KMS-11 (cell line): ENCODE measurements around the gene GADD45B.
"Not testable (repeated sequence)": the region's sequence is repeated elsewhere in the genome, so short reads cannot be mapped to it uniquely, and the experiment has no call there.

Experiments
- H2AFZ ChIP-seq: fragments of 200-600 bp; sonication (generic); 2 replicates; pipeline ENCODE4 v1.6.1; 2016; ENCODE audit warnings: antibody characterized with exemption, mixed run types, low read depth
- H3K27ac ChIP-seq: fragments of 200-600 bp; sonication (generic); 2 replicates; pipeline ENCODE4 v1.6.1; 2016; ENCODE audit warnings: mild to moderate bottlenecking, mixed run types
- H3K27me3 ChIP-seq: fragments of 200-600 bp; sonication (generic); 2 replicates; pipeline ENCODE4 v1.6.1; 2017; ENCODE audit warnings: mild to moderate bottlenecking, low read depth, mixed run types, moderate library complexity; ENCODE audit not compliant: insufficient read depth
- H3K36me3 ChIP-seq: fragments of 200-600 bp; sonication (generic); 2 replicates; pipeline ENCODE4 v1.6.1; 2017; ENCODE audit warnings: mild to moderate bottlenecking, mixed run types; ENCODE audit not compliant: insufficient read depth
- H3K4me1 ChIP-seq: fragments of 200-600 bp; sonication (generic); 2 replicates; pipeline ENCODE4 v1.6.1; 2016; ENCODE audit warnings: mild to moderate bottlenecking, low read depth, mixed run types; ENCODE audit not compliant: poor library complexity, severe bottlenecking
- H3K4me2 ChIP-seq: fragments of 200-600 bp; sonication (generic); 2 replicates; pipeline ENCODE4 v1.7.0; 2016; ENCODE audit warnings: mild to moderate bottlenecking, mixed run types
- H3K4me3 ChIP-seq: fragments of 200-600 bp; sonication (generic); IDR thresholded peaks from 2 replicates; pipeline ENCODE4 v1.6.1; 2017; ENCODE audit warnings: low read depth, low read length, mixed read lengths; ENCODE audit not compliant: insufficient read depth
- H3K79me2 ChIP-seq: fragments of 200-600 bp; sonication (generic); 2 replicates; pipeline ENCODE4 v1.6.1; 2016; ENCODE audit warnings: low read depth, mixed run types; ENCODE audit not compliant: insufficient read depth
- H3K9ac ChIP-seq: fragments of 200-600 bp; sonication (generic); 2 replicates; pipeline ENCODE4 v1.6.1; 2016; ENCODE audit warnings: mild to moderate bottlenecking, mixed run types
- H4K20me1 ChIP-seq: fragments of 200-600 bp; sonication (generic); 2 replicates; pipeline ENCODE4 v1.6.1; 2016; ENCODE audit warnings: mild to moderate bottlenecking, mixed run types; ENCODE audit not compliant: insufficient read depth
- TF ChIP-seq, protein P1 (sequence below): fragments of 200-600 bp; sonication (generic); conservative IDR thresholded peaks from 2 replicates; pipeline ENCODE4 v1.6.1; 2017; ENCODE audit warnings: low read depth, mild to moderate bottlenecking, antibody characterized with exemption, low read length, moderate library complexity, mixed read lengths

Gene GADD45B

GRCh38 chr19:2500156-2500555 lies 24.2 kb downstream of the GADD45B start:
- TF ChIP-seq, protein P1, sequence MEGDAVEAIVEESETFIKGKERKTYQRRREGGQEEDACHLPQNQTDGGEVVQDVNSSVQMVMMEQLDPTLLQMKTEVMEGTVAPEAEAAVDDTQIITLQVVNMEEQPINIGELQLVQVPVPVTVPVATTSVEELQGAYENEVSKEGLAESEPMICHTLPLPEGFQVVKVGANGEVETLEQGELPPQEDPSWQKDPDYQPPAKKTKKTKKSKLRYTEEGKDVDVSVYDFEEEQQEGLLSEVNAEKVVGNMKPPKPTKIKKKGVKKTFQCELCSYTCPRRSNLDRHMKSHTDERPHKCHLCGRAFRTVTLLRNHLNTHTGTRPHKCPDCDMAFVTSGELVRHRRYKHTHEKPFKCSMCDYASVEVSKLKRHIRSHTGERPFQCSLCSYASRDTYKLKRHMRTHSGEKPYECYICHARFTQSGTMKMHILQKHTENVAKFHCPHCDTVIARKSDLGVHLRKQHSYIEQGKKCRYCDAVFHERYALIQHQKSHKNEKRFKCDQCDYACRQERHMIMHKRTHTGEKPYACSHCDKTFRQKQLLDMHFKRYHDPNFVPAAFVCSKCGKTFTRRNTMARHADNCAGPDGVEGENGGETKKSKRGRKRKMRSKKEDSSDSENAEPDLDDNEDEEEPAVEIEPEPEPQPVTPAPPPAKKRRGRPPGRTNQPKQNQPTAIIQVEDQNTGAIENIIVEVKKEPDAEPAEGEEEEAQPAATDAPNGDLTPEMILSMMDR: no peak
- Histone ChIP-seq H3K79me2 (no peaks in the 10 kb centered on the region), H3K4me1 (peaks cover 13% of the 10 kb centered on the region), H3K4me3 (no peak overlapping the region), H3K4me2 (no peak overlapping the region), H3K27ac (no peak overlapping the region), H2AFZ (no peak overlapping the region), H4K20me1 (no peaks in the 10 kb centered on the region), H3K36me3 (no peaks in the 10 kb centered on the region), H3K27me3 (no peaks in the 10 kb centered on the region), H3K9ac (no peak overlapping the region)

DNA sequence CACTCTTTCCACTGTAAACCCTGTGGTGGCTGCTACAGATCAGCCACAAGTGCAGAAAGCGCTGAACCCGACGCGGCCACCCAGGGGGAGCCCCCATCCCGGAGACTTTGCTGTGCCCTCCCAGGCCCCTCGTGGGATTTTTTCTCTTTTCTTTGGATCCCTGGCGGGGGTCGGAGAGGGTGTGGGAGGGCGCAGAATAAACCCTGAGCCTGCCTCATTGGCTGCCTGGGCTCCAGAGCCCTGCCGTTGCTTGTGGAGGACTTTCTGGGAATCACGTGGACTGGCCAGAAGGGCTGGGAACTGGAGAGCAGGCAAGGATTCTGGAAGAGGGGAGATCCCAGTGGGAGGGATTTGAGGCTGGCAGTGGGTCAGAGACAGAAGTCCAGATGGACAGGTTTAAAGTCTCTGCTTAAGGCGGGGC lies 24.9 kb downstream of the GADD45B start:
- TF ChIP-seq, protein P1: no peak
- H3K9ac ChIP-seq: no peak overlapping the region
- no peak overlapping the region for H3K27ac ChIP-seq
- H3K36me3 ChIP-seq: no peaks in the 10 kb centered on the region
- no peaks in the 10 kb centered on the region for H3K27me3 ChIP-seq
- H3K79me2 ChIP-seq: no peaks in the 10 kb centered on the region
- peaks cover 6% of the 10 kb centered on the region for H3K4me1 ChIP-seq
- no peak overlapping the region for H3K4me2 ChIP-seq
- no peak overlapping the region for H3K4me3 ChIP-seq
- no peaks in the 10 kb centered on the region for H4K20me1 ChIP-seq
- no peak overlapping the region for H2AFZ ChIP-seq

- Histone ChIP-seq H3K4me2 (no peak overlapping the region), H3K27ac (no peak overlapping the region), H3K4me3 (no peak overlapping the region), H4K20me1 (no peaks in the 10 kb centered on the region), H3K27me3 (no peaks in the 10 kb centered on the region), H3K36me3 (no peaks in the 10 kb centered on the region), H3K4me1 (peaks cover 9% of the 10 kb centered on the region), H3K9ac (no peak overlapping the region), H2AFZ (no peak overlapping the region), H3K79me2 (no peaks in the 10 kb centered on the region)
- TF ChIP-seq, protein P1: no peak
Measured at GRCh38 chr19:2503521-2504109, 27.7 kb downstream of the GADD45B start.

- not testable (repeated sequence) for H3K79me2 ChIP-seq, H3K9ac ChIP-seq, H3K4me3 ChIP-seq, H3K4me2 ChIP-seq, H3K4me1 ChIP-seq, H4K20me1 ChIP-seq, H3K27ac ChIP-seq, H2AFZ ChIP-seq, H3K36me3 ChIP-seq, H3K27me3 ChIP-seq
Measured at GRCh38 chr19:2506656-2507055, 30.7 kb downstream of the GADD45B start.

GRCh38 chr19:2507109-2507508 lies 31.2 kb downstream of the GADD45B start:
- H3K4me1 ChIP-seq: peaks cover 9% of the 10 kb centered on the region
- H2AFZ ChIP-seq: no peak overlapping the region
- H3K4me3 ChIP-seq: no peak overlapping the region
- no peaks in the 10 kb centered on the region for H3K27me3 ChIP-seq
- H3K27ac ChIP-seq: no peak overlapping the region
- no peaks in the 10 kb centered on the region for H4K20me1 ChIP-seq
- H3K9ac ChIP-seq: no peak overlapping the region
- H3K4me2 ChIP-seq: no peak overlapping the region
- H3K79me2 ChIP-seq: no peaks in the 10 kb centered on the region
- H3K36me3 ChIP-seq: no peaks in the 10 kb centered on the region
- TF ChIP-seq, protein P1: no peak
